GM21619 (cell line): ENCODE measurements around the gene CARS1.

Source experiments
- ATAC-seq: cut with Tn5 transposase; IDR thresholded peaks from one replicate; pipeline ENCODE4 v1.9.1; 2021; ENCODE audit not compliant: unreplicated experiment

CARS1 gene

GRCh38 chr11:3010521-3011275 is 46.5 kb downstream of the CARS1 start:
- no peak for ATAC-seq

GRCh38 chr11:3010004-3010403 is 47.2 kb downstream of the CARS1 start:
- ATAC-seq, result no peak

GRCh38 chr11:3009481-3009880 is 47.7 kb downstream of the CARS1 start:
- no peak for ATAC-seq

GRCh38 chr11:3008746-3009336 is 48.4 kb downstream of the CARS1 start:
- ATAC-seq, result no peak

GRCh38 chr11:3007404-3008010 is 49.7 kb downstream of the CARS1 start:
- ATAC-seq, result no peak

GRCh38 chr11:3006505-3007260 is 50.5 kb downstream of the CARS1 start:
- ATAC-seq, result no peak

- no peak for ATAC-seq
These were observed 52.7 kb downstream of the CARS1 start for GRCh38 chr11:3004481-3004880.

GRCh38 chr11:3003396-3004231 is 53.6 kb downstream of the CARS1 start:
- no peak for ATAC-seq

GRCh38 chr11:3002871-3003270 is 54.4 kb downstream of the CARS1 start:
- no peak for ATAC-seq

- no peak for ATAC-seq
These were observed 54.8 kb downstream of the CARS1 start for GRCh38 chr11:3002351-3002861.

GRCh38 chr11:3001496-3001895 is 55.7 kb downstream of the CARS1 start:
- no peak for ATAC-seq

GRCh38 chr11:3000032-3000961 is 56.9 kb downstream of the CARS1 start:
- no peak for ATAC-seq

- no peak for ATAC-seq
These were observed 57.7 kb downstream of the CARS1 start for GRCh38 chr11:2999464-2999998.

- no peak for ATAC-seq
These were observed 59.0 kb downstream of the CARS1 start for GRCh38 chr11:2998073-2998850.

- no peak for ATAC-seq
These were observed 59.8 kb downstream of the CARS1 start for GRCh38 chr11:2997406-2997805.

- ATAC-seq, result no peak
These were observed 60.2 kb downstream of the CARS1 start for GRCh38 chr11:2996976-2997375.

GRCh38 chr11:2995893-2996554 is 61.2 kb downstream of the CARS1 start:
- no peak for ATAC-seq

GRCh38 chr11:2995031-2995561 is 62.1 kb downstream of the CARS1 start:
- ATAC-seq, result no peak
